Measurements from ENCODE around the gene P4HB. TPM values are rescaled to one million over a fixed set of nuclear protein-coding genes. Genes with fewer than 3 reads are reported as not detected.

The P4HB gene
- total RNA-seq, 3 donors from 2014 or later, result 374 to 475 (median 466) TPM

DNA sequence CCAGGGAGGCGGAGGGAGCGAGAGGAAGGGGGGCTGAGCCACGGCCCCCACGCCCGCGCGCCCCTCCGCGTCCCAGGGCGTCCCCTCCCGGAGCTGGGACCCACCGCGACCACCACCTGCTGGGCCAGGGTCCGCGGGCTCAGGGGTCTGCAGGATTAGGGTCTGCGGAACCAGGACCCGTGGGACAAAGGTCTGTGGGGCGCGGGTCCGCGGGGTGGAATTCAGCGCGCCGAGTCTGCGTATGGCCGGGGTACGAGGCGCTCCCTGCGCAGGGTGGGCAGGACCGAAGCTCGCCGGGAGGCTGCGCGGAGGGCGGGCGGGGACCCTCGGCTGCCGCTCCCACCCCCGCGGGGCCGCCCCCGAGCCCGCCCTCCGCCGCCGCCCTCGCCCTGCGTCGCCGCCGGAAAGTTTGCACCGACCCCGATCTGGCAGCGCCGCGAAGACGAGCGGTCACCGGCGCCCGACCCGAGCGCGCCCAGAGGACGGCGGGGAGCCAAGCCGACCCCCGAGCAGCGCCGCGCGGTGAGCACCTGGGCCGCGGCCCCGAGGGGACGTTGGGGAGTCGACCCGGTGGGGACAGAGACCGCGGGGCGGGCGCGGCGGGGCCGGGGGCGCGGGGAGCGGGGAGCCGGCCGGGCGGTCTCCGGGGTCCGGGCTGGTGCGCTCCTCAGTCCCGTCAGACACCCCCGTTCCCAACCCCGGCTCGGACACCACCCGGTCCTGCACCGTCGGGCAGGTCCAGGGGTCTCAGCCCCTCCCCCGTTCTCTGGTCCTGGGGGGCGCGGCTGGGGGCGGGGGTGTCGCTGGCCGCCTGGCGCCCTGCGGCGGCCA is 56.4 kb downstream of the P4HB start, which contains the start of gene GCGR:
Gene GCGR, plus strand, starts transcription at position 423 of the 831 bp plus-strand sequence. CDS start 4,869 bp downstream, outside the sequence.
- DNase-seq (ENCODE audit: low spot score in 2 of 2), result no peak
- peaks cover 6 to 12% of the 10 kb centered on the region in 2 donors for H3K4me1 ChIP-seq
- TF ChIP-seq POLR2AphosphoS5 (IDR thresholded peaks at IDR 0.05) (no peak), POLR2A (IDR thresholded peaks at IDR 0.05) (no peak)
- TF ChIP-seq, protein P1, sequence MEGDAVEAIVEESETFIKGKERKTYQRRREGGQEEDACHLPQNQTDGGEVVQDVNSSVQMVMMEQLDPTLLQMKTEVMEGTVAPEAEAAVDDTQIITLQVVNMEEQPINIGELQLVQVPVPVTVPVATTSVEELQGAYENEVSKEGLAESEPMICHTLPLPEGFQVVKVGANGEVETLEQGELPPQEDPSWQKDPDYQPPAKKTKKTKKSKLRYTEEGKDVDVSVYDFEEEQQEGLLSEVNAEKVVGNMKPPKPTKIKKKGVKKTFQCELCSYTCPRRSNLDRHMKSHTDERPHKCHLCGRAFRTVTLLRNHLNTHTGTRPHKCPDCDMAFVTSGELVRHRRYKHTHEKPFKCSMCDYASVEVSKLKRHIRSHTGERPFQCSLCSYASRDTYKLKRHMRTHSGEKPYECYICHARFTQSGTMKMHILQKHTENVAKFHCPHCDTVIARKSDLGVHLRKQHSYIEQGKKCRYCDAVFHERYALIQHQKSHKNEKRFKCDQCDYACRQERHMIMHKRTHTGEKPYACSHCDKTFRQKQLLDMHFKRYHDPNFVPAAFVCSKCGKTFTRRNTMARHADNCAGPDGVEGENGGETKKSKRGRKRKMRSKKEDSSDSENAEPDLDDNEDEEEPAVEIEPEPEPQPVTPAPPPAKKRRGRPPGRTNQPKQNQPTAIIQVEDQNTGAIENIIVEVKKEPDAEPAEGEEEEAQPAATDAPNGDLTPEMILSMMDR (IDR thresholded peaks at IDR 0.05), result no peak
- no peak within 1 kb of the TSS for H3K27ac ChIP-seq
- intact Hi-C loops (cut with DNase I; ENCODE audit: low total_unique reads), result no loop called here
- peak within 1 kb of the TSS in 2 of 3 donors; percentile 30 to 61 for H3K4me3 ChIP-seq
- H3K36me3 ChIP-seq, result no peaks in the 10 kb centered on the region
- peaks cover 12 to 78% of the 10 kb centered on the region in 2 donors for H3K27me3 ChIP-seq
- H3K9me3 ChIP-seq, result no peaks in the 10 kb centered on the region

DNA sequence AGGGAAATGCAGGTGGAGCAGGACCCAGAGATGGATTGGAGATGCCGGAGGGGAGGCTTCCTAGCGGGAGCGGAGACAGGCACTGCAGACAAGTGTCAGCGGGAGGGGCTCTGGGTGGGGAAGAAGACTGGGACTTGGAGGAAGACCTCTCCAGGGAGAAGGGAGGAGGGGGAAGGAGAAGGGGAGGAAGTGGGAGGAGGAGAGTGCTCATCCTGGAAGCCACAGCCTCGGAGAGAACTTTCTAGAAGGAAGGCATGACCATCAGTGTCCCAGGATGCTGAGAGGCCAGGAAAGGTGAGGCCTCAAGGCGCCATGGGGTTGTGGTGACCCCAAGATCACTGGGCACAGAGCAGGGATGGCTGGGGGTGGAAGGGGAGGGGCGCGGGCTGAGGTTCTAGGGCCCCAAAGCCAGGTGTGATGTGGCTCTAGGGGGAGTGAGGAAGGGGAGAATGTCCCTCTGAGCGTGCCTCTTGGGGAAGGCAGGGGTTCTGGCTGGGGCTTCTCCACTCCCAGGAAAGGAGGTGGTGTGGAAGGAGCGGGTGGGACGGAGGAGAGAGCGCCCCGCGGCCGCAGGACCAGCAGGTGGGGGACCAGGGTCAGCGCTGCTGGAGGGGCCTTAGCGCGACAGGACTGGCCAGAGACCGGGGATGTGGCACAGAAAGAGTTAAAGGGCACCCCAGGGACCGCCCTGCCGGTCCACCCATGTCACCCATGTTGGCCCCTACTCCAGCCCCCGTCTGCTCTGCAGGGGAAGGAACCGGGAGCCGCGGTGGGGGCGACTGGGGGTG is 57.3 kb downstream of the P4HB start:
- Histone ChIP-seq H3K9me3 (no peaks in the 10 kb centered on the region), H3K27ac (no peak overlapping the region), H3K4me3 (peak overlapping the region in 1 of 3 donors; percentile 61), H3K27me3 (peaks cover 12 to 78% of the 10 kb centered on the region in 2 donors), H3K4me1 (peaks cover 6 to 12% of the 10 kb centered on the region in 2 donors), H3K36me3 (no peaks in the 10 kb centered on the region)
- no peak for DNase-seq (ENCODE audit: low spot score in 2 of 2)
- TF ChIP-seq POLR2AphosphoS5 (IDR thresholded peaks at IDR 0.05) (no peak), POLR2A (IDR thresholded peaks at IDR 0.05) (no peak)
- TF ChIP-seq, protein P1 (IDR thresholded peaks at IDR 0.05), result no peak
- intact Hi-C loops (cut with DNase I; ENCODE audit: low total_unique reads), result no loop called here

DNA sequence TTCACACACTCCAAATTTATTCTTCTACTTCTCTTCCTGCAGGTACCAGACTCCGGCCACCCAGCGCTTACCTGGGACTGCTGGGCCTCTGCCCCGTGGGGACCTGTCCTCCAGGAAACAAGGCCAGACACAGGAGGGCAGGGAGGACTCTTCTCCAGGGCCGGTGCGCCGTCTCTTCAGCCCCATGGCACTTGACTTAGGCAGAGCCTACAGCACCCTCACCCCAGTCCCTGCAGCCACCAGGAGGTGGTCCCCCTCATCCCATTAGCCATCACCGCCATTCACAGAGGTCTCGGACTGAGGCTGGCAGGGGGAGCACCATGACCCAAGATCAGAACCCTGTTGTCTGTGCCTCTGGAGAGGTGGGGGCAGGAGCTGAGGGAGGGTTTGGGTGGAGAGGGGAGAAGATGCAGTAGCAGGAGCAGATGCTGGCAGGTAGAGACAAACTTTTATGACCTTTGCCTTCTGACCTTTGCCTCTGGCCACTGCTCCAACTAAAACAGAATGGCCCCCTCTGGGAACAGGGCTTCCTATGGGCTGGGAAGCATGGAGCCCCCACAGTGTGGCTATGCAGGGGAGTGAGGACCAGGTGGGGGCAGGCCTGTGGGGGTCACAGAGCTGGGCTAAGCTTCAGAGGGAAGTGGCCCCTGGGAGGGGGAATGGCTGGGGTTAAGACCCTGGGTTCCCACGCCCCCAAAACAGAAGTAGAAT is 58.1 kb downstream of the P4HB start:
- Histone ChIP-seq H3K9me3 (no peaks in the 10 kb centered on the region), H3K36me3 (no peaks in the 10 kb centered on the region), H3K27me3 (peaks cover 12 to 69% of the 10 kb centered on the region in 2 donors), H3K4me1 (peaks cover 6 to 12% of the 10 kb centered on the region in 2 donors), H3K4me3 (no peak overlapping the region), H3K27ac (no peak overlapping the region)
- no peak for DNase-seq (ENCODE audit: low spot score in 2 of 2)
- TF ChIP-seq POLR2AphosphoS5 (IDR thresholded peaks at IDR 0.05) (no peak), POLR2A (IDR thresholded peaks at IDR 0.05) (no peak)
- TF ChIP-seq, protein P1 (IDR thresholded peaks at IDR 0.05), result no peak
- intact Hi-C loops (cut with DNase I; ENCODE audit: low total_unique reads), result no loop called here

DNA sequence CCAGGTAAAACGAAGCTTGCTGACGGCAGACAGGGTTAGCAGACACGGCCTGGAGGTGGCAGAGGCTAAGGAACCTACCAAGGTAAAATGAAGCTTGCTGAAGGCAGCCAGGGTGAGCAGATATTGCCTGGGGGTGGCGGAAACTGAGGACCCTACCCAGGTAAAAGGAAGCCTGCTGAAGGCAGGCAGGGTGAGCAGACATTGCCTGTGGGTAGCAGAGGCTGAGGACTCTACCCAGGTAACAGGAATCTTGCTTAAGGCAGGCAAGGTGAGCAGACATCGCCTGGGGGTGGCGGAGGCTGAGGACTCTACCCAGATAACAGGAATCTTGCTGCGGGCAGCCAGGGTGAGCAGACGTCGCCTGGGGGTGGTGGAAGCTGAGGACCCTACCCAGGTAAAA is 59.0 kb downstream of the P4HB start:
- intact Hi-C loops (cut with DNase I; ENCODE audit: low total_unique reads), result no loop called here
- Histone ChIP-seq H3K4me3 (no peak overlapping the region), H3K27ac (no peak overlapping the region), H3K4me1 (peaks cover 6 to 12% of the 10 kb centered on the region in 2 donors), H3K9me3 (no peaks in the 10 kb centered on the region), H3K36me3 (no peaks in the 10 kb centered on the region), H3K27me3 (peaks cover 12 to 60% of the 10 kb centered on the region in 2 donors)
- TF ChIP-seq, protein P1 (IDR thresholded peaks at IDR 0.05), result no peak
- TF ChIP-seq POLR2A (IDR thresholded peaks at IDR 0.05), result no peak
- no peak for TF ChIP-seq POLR2AphosphoS5 (IDR thresholded peaks at IDR 0.05)
- DNase-seq (ENCODE audit: low spot score in 2 of 2), result no peak

Data from breast epithelium (tissue), 4 donors.